HG03039 (cell line): ENCODE data around the gene PSPN.
"Not testable (repeated sequence)": the region's sequence is repeated elsewhere in the genome, so short reads cannot be mapped to it uniquely, and the experiment has no call there.

Source experiments
- ATAC-seq: cut with Tn5 transposase; IDR thresholded peaks from one replicate; pipeline ENCODE4 v1.9.1; 2021; ENCODE audit warnings: mild to moderate bottlenecking, moderate library complexity; ENCODE audit not compliant: unreplicated experiment

Gene PSPN

DNA sequence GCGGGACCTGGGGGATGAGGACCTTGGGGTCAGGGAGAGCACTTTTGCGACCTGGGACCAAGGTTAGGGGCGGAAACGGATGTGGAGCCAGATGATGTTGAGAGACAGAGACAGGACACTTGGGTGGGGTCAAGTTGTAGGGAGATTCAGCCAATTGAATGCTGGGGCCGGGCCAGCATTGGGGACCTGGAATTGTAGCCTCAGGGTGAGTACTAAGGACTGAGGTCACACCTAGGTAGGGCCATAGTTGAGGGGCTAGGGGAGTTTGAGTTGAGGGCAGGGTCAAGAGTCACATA, 2.0 kb downstream of the PSPN start:
- no peak for ATAC-seq

DNA sequence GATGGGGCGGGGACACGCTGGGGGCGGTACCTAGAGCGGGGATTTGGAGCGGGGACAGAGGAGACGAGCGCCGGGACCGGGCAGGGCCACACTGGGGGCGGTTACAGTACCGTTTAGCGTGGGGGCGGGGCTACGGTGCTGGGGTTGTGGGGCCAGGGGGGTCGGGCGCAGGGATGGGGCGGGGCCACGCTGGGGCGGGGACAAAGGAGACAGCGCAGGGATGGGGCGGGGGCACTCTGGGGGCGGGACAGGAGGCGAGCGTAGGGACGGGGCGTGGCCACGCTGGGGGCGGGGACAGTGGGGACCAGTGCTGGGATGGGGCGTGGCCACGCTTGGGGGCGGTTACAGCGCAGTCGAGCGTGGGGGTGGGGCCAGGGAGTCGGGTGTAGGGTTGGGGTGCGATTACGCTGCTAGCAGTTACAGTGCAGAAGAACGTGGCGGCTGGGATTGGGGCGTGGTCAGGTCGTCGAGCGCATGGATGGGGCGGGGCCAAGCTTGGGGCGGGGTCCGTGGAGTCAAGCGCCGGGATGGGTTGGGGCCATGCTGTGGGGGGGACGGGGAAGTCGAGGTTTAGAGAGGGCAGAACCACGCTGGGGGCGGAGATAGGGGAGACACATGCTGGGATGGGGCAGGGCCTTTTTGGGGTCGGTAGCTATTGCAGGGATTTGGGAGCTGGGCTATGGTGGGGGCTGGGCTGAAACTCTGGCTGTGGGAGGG, 2.5 kb downstream of the PSPN start:
- ATAC-seq, result peak; percentile 39

DNA sequence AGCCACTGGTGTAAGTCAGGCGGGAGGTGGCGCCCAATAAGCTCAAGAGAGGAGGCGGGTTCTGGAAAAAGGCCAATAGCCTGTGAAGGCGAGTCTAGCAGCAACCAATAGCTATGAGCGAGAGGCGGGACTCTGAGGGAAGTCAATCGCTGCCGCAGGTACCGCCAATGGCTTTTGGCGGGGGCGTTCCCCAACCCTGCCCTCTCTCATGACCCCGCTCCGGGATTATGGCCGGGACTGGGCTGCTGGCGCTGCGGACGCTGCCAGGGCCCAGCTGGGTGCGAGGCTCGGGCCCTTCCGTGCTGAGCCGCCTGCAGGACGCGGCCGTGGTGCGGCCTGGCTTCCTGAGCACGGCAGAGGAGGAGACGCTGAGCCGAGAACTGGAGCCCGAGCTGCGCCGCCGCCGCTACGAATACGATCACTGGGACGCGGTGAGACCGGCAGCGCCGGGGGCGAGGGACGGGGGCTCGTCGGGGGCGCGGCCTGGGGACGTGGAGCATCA, 3.1 kb downstream of the PSPN start, which contains the start of gene ALKBH7:
Gene ALKBH7 (plus strand): TSS at position 201 of the 502 bp plus-strand sequence. CDS start 27 bp downstream, at position 228.
- peak; percentile 76 for ATAC-seq

DNA sequence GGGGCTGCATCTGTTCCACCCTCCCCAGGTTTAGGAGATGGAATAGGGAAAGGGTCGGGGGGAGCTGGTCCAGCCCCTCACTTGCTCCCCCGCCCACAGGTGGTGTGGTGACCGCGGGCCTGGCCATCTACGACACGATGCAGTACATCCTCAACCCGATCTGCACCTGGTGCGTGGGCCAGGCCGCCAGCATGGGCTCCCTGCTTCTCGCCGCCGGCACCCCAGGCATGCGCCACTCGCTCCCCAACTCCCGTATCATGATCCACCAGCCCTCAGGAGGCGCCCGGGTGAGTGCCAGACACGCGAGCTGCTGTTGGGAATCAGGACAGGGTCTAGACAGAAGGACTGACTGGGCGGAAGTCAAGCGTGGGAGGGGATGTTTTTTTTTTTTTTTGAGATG, 11.4 kb downstream of the PSPN start:
- ATAC-seq, result no peak

DNA sequence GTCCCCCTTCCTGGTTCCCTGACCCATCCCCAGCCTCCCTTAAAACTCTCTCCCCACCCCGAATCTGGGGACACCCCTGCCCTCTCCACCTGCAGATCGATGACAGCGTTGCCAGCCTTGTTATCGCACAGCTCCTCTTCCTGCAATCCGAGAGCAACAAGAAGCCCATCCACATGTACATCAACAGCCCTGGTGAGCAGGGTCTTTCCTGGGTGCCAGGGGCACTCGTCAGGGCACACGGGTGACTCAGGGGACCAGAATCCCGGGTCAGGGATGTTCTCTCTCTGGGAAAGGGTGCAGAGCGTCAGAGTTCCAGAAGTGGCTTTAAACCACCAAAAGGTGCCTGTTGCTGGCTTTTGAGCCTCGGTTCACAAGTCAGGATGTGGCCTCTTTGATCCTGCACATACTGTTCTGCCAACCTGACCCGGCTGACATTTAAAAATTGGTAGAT, 13.4 kb downstream of the PSPN start:
- no peak for ATAC-seq

DNA sequence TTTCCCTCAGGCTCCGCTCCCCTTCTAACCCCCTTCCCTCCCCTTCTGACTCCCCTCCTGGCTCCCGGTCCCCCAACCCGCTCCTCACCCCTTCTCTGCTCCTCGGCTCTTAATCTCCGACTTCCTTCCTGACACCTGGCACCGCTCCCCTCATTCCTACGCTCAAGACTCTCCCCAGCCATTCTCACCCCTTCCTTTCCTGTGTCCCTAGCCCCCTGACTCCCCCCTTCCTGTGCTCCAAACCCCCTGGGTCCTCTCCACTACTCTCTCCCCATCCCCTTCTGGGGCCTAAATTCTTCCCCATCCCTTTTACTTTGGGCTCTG, 13.7 kb downstream of the PSPN start:
- no peak for ATAC-seq

DNA sequence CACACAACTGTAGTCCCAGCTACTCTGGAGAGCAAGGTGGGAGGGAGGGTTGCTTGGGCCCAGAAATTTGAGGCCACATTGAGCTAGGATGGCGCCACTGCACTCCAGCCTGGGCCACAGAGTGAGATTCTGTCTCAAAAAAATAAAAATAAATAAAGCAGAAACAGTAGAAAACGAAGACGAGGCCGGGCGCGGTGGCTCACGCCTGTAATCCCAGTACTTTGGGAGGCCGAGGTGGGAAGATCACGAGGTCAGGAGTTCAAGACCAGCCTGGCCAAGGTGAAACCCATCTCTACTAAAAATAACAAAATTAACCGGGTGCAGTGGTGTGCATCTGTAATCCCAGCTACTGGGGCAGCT, 14.9 kb downstream of the PSPN start:
- not testable (repeated sequence) for ATAC-seq

DNA sequence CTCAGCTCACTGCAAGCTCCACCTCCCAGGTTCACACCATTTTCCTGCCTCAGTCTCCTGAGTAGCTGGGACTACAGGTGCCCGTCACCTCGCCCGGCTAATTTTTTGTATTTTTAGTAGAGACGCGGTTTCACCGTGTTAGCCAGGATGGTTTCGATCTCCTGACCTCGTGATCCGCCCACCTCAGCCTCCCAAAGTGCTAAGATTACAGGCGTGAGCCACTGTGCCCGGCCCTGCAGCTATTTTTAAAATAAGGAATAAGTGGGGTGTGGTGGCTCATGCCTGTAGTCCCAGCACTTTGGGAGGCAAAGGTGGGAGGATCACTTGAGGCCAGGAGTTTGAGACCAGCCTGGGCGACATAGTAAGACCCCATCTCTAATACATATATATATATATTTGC, 15.3 kb downstream of the PSPN start:
- ATAC-seq, result not testable (repeated sequence)

DNA sequence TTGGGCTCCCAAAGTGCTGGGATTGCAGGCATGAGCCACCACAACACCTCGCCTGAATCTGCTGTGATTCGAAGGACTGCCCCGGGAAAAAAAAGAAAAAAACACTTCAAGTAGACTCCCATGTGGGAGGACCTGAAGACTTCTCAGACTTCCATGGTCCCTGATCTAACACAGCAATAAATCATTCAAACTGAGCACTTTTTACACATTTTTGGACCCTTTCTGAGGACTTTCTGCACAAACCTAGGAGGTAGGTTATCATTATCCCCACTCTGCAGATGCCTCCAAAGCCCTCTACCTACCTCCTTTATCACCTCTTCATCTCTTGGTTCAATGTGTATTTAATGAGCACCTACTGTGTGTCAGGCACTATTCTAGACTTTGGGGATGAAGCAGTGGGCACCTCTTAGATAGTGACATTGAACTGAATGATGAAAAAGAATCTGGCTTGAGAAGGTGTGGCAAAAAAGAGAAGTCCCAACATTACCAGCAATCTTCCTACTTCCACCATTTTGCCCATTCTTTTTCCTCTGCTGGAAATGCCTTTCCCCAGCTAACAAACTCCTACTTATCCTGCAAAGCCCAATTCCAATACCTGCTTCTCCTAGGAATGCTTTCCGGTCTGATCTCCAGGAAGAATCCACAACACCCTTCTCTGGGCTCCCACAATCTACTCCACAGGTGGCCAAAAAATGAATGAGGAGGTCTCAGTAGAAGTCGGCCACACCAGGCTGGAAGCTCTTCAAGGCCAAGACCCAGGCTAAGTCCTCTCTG, 16.0 kb downstream of the PSPN start:
- ATAC-seq, result no peak

DNA sequence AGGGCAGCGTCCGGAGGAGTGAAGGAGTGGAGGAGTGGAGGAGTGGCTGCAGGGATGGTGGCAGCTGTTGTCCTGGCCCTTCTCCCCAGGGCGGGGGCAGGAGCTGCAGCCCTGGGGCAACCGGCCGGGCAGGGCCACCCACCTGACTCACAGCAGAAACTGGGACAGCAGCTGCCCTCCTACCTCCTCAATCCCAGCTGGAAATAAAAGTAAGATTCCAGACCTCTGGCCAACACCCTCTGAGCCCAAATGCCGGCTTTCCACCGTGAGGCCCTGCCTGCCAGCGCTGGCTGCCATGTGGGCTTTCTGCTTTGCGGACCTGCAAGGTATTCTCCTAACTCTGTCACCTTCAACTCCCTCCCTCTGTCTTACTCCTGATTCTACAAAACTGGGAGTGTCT, 17.7 kb downstream of the PSPN start:
- ATAC-seq, result no peak

DNA sequence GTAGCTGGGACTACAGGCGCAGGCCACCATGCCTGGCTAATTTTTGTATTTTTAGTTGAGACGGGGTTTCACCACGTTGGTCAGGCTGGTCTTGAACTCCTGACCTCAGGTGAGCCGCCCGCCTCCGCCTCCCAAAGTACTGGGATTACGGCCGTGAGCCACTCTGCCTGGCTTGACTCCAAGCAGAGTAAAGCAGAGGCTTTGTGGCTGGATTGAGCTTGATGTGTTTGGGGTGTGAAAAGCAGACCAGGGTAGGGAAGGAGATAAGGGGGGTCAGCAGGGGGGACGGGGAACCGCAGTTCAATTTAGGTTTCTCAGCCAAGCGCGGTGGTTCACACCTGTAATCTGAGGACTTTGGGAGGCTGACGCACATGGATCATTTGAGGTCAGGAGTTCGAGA, 18.6 kb downstream of the PSPN start:
- ATAC-seq, result no peak

DNA sequence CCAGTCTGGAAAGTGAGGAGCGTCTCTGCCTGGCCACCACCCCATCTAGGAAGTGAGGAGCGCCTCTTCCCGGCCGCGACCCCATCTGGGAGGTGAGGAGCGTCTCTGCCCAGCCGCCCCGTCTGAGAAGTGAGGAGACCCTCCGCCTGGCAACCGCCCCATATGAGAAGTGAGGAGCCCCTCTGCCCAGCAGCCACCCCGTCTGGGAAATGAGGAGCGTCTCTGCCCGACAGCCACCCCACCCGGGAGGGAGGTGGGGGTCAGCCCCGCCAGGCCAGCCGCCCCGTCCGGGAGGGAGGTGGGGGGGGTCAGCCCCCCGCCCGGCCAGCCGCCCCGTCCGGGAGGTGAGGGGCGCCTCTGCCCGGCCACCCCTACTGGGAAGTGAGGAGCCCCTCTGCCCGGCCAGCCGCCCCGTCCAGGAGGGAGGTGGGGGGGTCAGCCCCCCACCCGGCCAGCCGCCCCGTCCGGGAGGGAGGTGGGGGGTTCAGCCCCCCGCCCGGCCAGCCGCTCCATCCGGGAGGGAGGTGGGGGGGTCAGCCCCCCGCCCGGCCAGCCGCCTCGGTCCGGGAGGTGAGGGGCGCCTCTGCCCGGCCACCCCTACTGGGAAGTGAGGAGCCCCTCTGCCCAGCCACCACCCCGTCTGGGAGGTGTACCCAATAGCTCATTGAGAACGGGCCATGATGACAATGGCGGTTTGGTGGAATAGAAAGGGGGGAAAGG, 20.3 kb downstream of the PSPN start:
- not testable (repeated sequence) for ATAC-seq

DNA sequence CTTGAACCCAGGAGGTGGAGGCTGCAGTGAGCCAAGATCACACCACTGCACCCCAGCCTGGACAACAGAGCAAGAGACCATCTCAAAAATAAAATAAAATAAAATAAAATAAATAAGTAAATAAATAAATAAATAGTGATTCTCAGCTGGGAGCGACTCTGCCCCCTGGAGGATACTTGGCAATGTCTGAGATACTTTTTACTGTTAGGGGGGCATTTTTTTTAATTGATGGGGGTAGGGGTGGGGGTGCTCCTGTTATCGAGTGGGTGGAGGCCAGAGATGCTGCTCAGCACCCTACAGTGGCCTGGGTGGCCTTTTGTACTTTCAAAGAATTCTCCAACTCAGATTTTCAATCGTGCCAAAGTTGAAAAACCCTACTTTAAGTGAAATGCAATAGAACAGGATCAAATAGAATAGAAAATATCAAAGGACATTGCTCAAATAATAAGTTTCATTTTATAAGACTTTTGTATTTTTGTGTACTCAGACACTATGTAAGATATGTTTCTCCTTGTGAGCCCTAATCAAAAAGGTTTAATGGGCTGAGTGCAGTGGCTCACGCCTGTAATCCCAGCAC, 21.5 kb downstream of the PSPN start:
- no peak for ATAC-seq

DNA sequence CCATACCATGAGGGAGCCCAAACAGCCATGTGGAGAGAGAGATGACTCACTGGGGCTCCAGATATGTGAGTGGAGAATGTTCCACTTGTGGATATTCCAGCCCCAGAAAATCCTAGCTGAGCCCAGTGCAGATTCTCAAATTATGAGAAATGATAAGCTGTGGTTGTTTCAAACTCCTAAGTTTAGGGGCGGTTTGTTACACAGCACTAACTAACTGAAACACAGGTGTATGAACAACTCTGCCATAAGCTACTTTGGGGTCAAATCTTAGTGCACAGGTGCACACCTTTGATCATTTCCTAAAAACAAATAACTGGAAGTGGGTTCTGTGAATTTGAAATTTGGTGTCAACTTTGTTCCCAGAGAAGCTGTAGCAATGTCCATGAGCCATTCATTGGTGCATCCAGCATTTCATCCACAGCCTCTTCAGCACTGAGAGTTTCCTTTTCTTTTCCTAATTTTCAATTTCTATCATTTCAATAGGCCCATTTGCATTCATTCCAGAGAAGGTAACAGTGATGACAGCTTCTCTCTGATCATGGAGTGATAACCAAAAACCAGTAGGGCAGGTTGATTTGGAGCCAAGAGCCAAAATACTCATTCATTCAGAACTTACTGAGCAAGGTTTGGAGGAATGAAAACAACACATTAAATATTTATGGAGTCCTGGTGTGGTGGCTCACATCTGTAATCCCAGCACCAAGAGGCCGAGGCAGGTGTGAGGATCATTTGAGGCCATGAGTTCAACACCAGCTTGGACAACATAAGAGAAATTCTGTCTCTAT, 23.2 kb downstream of the PSPN start:
- ATAC-seq, result no peak

DNA sequence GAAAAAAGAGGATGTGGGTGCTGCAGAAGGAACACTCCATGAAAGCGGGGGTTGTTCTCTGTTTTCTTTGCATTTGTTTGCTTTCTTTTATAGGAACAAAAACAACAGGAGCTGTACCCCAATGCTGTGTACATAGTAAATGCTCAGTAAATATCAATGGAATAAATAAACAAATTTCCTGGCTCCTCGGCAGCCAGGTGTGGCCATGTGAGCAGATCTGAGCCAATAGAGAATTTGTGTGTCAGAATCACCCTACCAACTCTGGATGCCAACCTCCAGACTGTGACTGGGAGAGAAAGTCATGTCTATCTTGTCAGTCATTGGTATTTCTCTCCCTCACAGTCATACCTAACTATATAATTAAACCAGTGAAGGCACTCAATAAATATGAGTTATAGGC, 25.0 kb downstream of the PSPN start:
- ATAC-seq, result no peak

DNA sequence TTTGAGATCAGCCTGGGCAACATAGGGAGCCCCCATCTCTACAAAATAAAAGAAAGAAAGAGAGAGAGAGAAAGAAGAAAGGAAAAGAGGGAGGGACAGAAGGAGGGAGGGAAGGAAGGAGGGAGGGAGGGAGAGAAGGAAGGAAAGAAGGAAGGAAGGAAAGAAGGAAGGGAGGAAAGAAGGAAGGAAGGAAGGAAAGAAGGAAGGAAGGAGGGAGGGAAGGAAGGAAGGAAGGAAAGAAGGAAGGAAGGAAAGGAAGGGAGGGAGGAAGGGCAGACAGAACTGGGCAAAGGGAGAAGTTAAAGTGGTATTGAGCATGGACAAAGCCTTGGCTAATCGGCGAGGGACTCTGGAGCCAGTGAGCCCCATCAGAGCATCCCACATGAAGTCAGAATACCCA, 26.5 kb downstream of the PSPN start:
- not testable (repeated sequence) for ATAC-seq

DNA sequence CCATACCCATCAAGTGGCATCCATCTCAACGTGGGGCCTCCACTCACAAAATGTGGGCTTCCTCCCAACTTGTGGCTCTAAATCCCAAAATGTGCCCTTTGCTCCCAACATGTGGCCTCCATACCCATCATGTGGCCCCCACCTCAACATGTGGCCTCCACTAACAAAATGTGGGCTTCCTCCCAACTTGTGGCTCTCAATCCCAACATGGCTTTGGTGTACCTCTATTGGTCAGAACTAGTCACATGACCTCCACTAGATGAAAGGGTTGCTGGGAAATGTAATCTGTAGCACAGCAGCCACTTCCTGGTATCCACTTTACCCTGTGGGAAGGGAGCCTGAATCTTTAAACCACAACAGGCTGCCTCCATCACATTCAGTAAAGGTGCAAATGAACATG, 32.3 kb downstream of the PSPN start:
- ATAC-seq, result no peak

DNA sequence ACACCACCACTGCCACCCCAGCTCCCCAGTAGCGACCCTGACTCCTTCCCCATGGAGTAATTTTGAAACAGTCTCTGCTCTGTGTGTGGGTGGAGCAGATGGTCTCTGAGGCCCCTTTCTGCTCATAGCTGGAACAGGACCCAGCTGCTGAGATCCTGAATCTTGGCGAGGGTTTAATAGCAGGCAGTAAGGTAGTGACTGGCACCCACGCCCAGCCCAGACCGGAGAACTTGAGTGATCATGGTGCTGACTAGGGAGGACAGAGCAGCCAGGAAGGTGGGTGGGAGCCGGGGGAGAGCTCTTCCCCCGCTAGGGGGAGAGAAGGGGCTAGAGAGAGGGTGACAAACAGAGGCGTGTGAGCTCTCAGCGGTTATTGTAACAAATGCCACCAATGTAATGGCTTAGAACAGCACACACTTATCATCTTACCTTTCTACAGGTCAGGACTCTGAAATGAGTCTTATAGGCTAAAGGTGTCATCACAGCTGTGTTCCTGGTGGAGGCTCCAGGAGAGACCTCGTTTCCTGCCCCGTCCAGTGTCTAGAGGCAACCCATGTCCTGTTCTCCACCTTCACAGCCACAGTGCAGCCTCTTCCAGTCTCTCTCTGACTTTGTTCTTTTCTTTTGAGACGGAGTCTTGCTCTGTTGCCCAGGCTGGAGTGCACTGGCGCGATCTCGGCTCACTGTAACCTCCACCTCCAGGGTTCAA, 35.1 kb downstream of the PSPN start:
- no peak for ATAC-seq

DNA sequence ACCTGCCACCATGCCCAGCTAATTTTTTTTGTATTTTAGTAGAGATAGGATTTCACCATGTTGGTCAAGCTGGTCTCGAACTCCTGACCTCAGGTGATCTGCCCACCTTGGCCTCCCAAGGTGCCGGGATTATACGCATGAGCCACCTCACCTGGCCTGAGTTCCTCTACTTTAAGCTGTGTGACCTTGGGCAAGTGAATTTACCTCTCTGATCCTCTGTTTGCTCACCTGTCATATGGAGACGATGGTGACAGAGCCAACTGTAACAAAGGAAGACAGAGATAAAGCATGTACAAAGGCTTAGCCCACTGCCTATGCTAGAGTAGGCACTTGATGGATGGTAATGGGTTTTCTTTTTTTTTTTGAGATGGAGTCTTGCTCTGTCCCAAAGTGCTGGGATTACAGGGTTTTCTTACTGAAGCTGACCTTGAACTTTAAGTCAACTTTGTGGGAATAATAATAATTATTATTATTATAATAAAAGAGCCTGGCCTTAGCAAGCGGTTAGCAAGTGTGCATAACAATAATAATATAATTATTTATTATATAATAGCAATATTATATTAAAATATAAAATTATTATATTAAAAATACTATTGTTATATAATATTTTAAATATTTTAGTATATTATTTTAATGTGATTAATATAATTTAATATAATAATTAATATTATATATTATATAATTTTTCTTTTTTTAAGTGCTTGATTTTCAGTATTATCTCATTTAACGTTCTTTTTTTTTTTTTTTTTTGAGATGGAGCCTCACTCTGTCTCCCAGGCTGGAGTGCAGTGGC, 41.0 kb downstream of the PSPN start:
- ATAC-seq, result no peak
